H1 (cell line): ENCODE measurements around the gene TECPR2. TPM values are rescaled to one million over a fixed set of nuclear protein-coding genes. Genes with fewer than 3 reads are reported as not detected.

Source experiments
- CTCF ChIA-PET: fragments of 300-600 bp; sonication (Branson Sonifier 250); formaldehyde crosslinking; loops from one replicate; lab custom pipeline; 2021; ENCODE audit not compliant: partially characterized antibody; lab: Charles Lee
- POLR2A ChIA-PET: fragments of 300-600 bp; sonication (Branson Sonifier 250); formaldehyde crosslinking; loops from one replicate; lab custom pipeline; 2021; ENCODE audit warnings: inconsistent platforms; ENCODE audit not compliant: partially characterized antibody; lab: Charles Lee
- DNase-seq, 2 experiments: peaks; one replicate each; pipeline versions ENCODE4 v3.0.0 to v3.0.0-alpha.2; 2010 to 2022; ENCODE audit warnings: low spot score in 2 of 2, low read depth in 1 of 2, mixed read lengths in 1 of 2
- FAIRE-seq: peaks from 2 replicates; lab custom pipeline; 2011; peaks lifted over from hg19 to GRCh38; lab: Jason Lieb, UNC
- H2AFZ ChIP-seq: 2 replicates; pipeline ENCODE4 v1.8.1; 2012; ENCODE audit warnings: low read length, inconsistent platforms
- H2AK5ac ChIP-seq: 2 replicates; pipeline ENCODE4 v1.6.1; 2013; ENCODE audit warnings: low read depth, low read length
- H2BK120ac ChIP-seq: replicated peaks from 2 replicates; pipeline ENCODE3; 2013; ENCODE audit warnings: low read depth, low read length, inconsistent platforms
- H2BK12ac ChIP-seq: 2 replicates; pipeline ENCODE4 v1.6.1; 2013; ENCODE audit warnings: low read depth, low read length
- H2BK15ac ChIP-seq: 2 replicates; pipeline ENCODE4 v1.6.1; 2013; ENCODE audit warnings: low read length
- H2BK20ac ChIP-seq: 2 replicates; pipeline ENCODE4 v1.6.1; 2013; ENCODE audit warnings: low read length
- H2BK5ac ChIP-seq: 2 replicates; pipeline ENCODE4 v1.6.1; 2013; ENCODE audit warnings: low read depth, low read length
- H3K14ac ChIP-seq: 2 replicates; pipeline ENCODE4 v1.6.1; 2013; ENCODE audit warnings: inconsistent platforms; ENCODE audit not compliant: insufficient read length
- H3K18ac ChIP-seq: 2 replicates; pipeline ENCODE4 v1.6.1; 2013; ENCODE audit warnings: low read length; ENCODE audit errors: extremely low read depth
- H3K23ac ChIP-seq: 2 replicates; pipeline ENCODE4 v1.6.1; 2013; ENCODE audit warnings: inconsistent platforms; ENCODE audit not compliant: insufficient read length
- H3K23me2 ChIP-seq: 2 replicates; pipeline ENCODE4 v1.6.1; 2013; ENCODE audit warnings: low read depth, low read length
- H3K27ac ChIP-seq: 2 replicates; pipeline ENCODE4 v1.6.1; 2011; ENCODE audit warnings: low read depth, low read length, inconsistent platforms
- H3K27me3 ChIP-seq, 4 experiments: replicated peaks in 1 of 4; 1 replicate in 1 of 4; 2 replicates in 3 of 4; pipeline versions ENCODE4 v1.6.1 to v1.8.1; 2011 to 2013; ENCODE audit warnings: low read length in 3 of 4, mild to moderate bottlenecking in 3 of 4, inconsistent platforms in 2 of 4, mixed read lengths in 2 of 4, moderate library complexity in 1 of 4; ENCODE audit not compliant: control insufficient read depth in 3 of 4, insufficient read depth in 3 of 4; ENCODE audit errors: extremely low read depth in 1 of 4
- H3K36me3 ChIP-seq, 4 experiments: 2 replicates each; pipeline versions ENCODE4 v1.6.1 to v1.8.1; 2011 to 2013; ENCODE audit warnings: mild to moderate bottlenecking in 4 of 4, low read length in 3 of 4, moderate library complexity in 2 of 4, control low read depth in 1 of 4, inconsistent platforms in 1 of 4; ENCODE audit not compliant: insufficient read depth in 4 of 4, control insufficient read depth in 2 of 4
- H3K4ac ChIP-seq: replicated peaks from 2 replicates; pipeline ENCODE3; 2013; ENCODE audit warnings: low read length, low read depth, mixed read lengths, inconsistent platforms; ENCODE audit not compliant: insufficient read length
- H3K4me1 ChIP-seq, 4 experiments: replicated peaks in 1 of 4; 1 replicate in 1 of 4; 2 replicates in 3 of 4; pipeline versions ENCODE4 v1.6.1 to v1.8.1; 2011 to 2013; ENCODE audit warnings: low read length in 3 of 4, inconsistent platforms in 2 of 4, mixed read lengths in 1 of 4; ENCODE audit not compliant: insufficient read depth in 4 of 4, control insufficient read depth in 3 of 4
- H3K4me2 ChIP-seq, 2 experiments: 2 replicates each; pipeline versions ENCODE4 v1.6.1 to v1.8.1; 2011 to 2013; ENCODE audit warnings: low read depth in 2 of 2, low read length in 2 of 2, control low read depth in 1 of 2, inconsistent platforms in 1 of 2, mild to moderate bottlenecking in 1 of 2; ENCODE audit not compliant: insufficient read depth in 1 of 2
- H3K4me3 ChIP-seq, 4 experiments: fragments of 200-600, 300-600 bp in 1 of 4; sonication (generic), shearing (Covaris generic), sonication (Bioruptor Twin) in 1 of 4; 2 replicates each; pipeline versions ENCODE4 v1.5.1 to v1.8.1; 2011 to 2016; ENCODE audit warnings: low read length in 4 of 4, low read depth in 3 of 4, control low read depth in 2 of 4, inconsistent platforms in 2 of 4, mild to moderate bottlenecking in 2 of 4, mixed read lengths in 1 of 4, moderate library complexity in 1 of 4; ENCODE audit not compliant: insufficient read depth in 2 of 4; ENCODE audit errors: extremely low read depth in 1 of 4
- H3K56ac ChIP-seq: replicated peaks from 2 replicates; pipeline ENCODE3; 2013; ENCODE audit warnings: low read depth, mild to moderate bottlenecking, mixed read lengths, low read length, inconsistent platforms; ENCODE audit not compliant: insufficient read length
- H3K79me1 ChIP-seq: 2 replicates; pipeline ENCODE4 v1.6.1; 2013; ENCODE audit warnings: low read depth, low read length, control low read depth
- H3K79me2 ChIP-seq, 2 experiments: 2 replicates each; pipeline versions ENCODE4 v1.6.1 to v1.8.1; 2012 to 2013; ENCODE audit warnings: low read length in 2 of 2, mild to moderate bottlenecking in 2 of 2, inconsistent platforms in 1 of 2; ENCODE audit not compliant: insufficient read depth in 2 of 2, control insufficient read depth in 1 of 2
- H3K9ac ChIP-seq, 4 experiments: replicated peaks in 1 of 4; 1 replicate in 1 of 4; 2 replicates in 3 of 4; pipeline versions ENCODE4 v1.6.1 to v1.8.1; 2011 to 2013; ENCODE audit warnings: low read depth in 3 of 4, low read length in 3 of 4, control low read depth in 2 of 4, mild to moderate bottlenecking in 2 of 4, moderate library complexity in 2 of 4, inconsistent platforms in 1 of 4; ENCODE audit errors: extremely low read depth in 1 of 4
- H3K9me3 ChIP-seq, 2 experiments: 2 replicates each; pipeline versions ENCODE4 v1.6.1 to v1.8.1; 2012 to 2013; ENCODE audit warnings: mild to moderate bottlenecking in 2 of 2, moderate library complexity in 2 of 2, control low read depth in 1 of 2, inconsistent platforms in 1 of 2, low read depth in 1 of 2, low read length in 1 of 2, mixed read lengths in 1 of 2; ENCODE audit not compliant: insufficient read depth in 2 of 2
- H4K20me1 ChIP-seq, 2 experiments: replicated peaks in 1 of 2; 2 replicates each; pipeline versions ENCODE3 to v1.8.1; 2011 to 2013; ENCODE audit warnings: inconsistent platforms in 2 of 2, low read length in 2 of 2, mild to moderate bottlenecking in 1 of 2; ENCODE audit not compliant: insufficient read depth in 2 of 2, control insufficient read depth in 1 of 2
- H4K5ac ChIP-seq: 2 replicates; pipeline ENCODE4 v1.6.1; 2013; ENCODE audit warnings: low read length, low read depth, mixed read lengths, inconsistent platforms; ENCODE audit not compliant: insufficient read length
- H4K8ac ChIP-seq: 2 replicates; pipeline ENCODE4 v1.8.0; 2013; ENCODE audit warnings: mild to moderate bottlenecking, moderate library complexity, low read length, inconsistent platforms; ENCODE audit not compliant: insufficient read depth; ENCODE audit errors: extremely low read depth
- H4K91ac ChIP-seq: replicated peaks from 2 replicates; pipeline ENCODE3; 2013; ENCODE audit warnings: low read length, mixed read lengths, inconsistent platforms; ENCODE audit not compliant: insufficient read length
- BACH1 ChIP-seq: IDR thresholded peaks from 2 replicates; pipeline ENCODE4 v1.6.1; 2012; ENCODE audit warnings: low read length, improper control_type of control experiment
- WGBS, 2 experiments: shearing (Covaris generic) in 1 of 2; methylation state at CpG; one replicate each; pipeline versions ENCODE4 v1.1.6 to v1.1.7; 2013 to 2015; ENCODE audit warnings: low lambda C conversion rate in 2 of 2, mixed read lengths in 2 of 2, inconsistent platforms in 1 of 2, low coverage in 1 of 2, missing lambda C conversion rate in 1 of 2; ENCODE audit not compliant: insufficient replicate concordance in 2 of 2, insufficient coverage in 1 of 2, insufficient read length in 1 of 2; ENCODE audit errors: extremely low coverage in 1 of 2, missing lambda C conversion rate in 1 of 2; 5-methylcytosine and 5-hydroxymethylcytosine counted together
- polyA plus RNA-seq, 7 experiments: library from polyadenylated mRNA; depleted of rRNA in 3 of 7; stranded (reverse) in 5 of 7; unstranded in 2 of 7; fragments of >200 nt in 5 of 7; fragments of 200-250 nt in 2 of 7; gene quantifications; 1 replicate in 5 of 7; 2 replicates in 1 of 7; 4 replicates in 1 of 7; pipeline versions ENCODE4 v1.2.1 to v1.2.3, GENCODE V29; 2011 to 2013; ENCODE audit warnings: missing spikeins in 2 of 7, mixed read lengths in 2 of 7
- total RNA-seq: library from RNA; stranded (reverse); fragmentation: NEBNext Ultra II Directional; extraction: Animal tissue kit (Norgen Biotek cat#: 25700); gene quantifications from 2 replicates; pipeline ENCODE4 v1.2.1, GENCODE V29; 2021

Gene TECPR2
- total and polyA plus RNA-seq, 2 of the 8 experiments (the other 6 are each of a cell fraction or from before 2014, with no cell fraction given) = 6.8 to 19.4 TPM

DNA sequence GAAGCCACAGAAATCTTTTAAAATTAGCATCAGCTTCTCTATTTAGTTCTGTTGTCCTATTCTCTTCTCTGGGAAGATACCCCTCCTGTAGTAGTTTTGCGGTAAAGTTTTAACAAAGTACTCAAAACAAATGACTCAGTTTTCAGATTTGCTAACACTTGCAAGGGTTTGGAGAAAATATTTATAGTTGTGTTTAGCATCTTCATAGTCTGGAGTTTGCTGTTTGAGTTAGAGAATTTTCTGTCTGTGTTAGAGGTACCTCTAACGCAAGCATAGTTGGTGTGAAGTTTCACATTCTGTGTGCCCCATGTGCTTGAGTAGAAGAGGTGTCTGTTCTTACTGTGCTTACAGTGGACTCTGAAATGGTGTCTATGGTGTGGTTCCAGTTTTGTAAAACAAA, 110.8 kb downstream of the TECPR2 start:
- Histone ChIP-seq H2BK12ac (no peak overlapping the region), H3K27ac (no peak overlapping the region), H2AK5ac (no peak overlapping the region), H2BK120ac (no peak overlapping the region), H2AFZ (no peak overlapping the region), H3K23me2 (no peaks in the 10 kb centered on the region), H3K27me3 (no peaks in the 10 kb centered on the region), H3K9ac (no peak overlapping the region), H4K5ac (no peak overlapping the region), H4K91ac (no peak overlapping the region), H3K36me3 (no peaks in the 10 kb centered on the region), H2BK5ac (no peak overlapping the region), H3K56ac (no peak overlapping the region), H3K79me1 (no peaks in the 10 kb centered on the region), H4K8ac (no peak overlapping the region), H3K23ac (no peak overlapping the region), H2BK20ac (no peak overlapping the region), H4K20me1 (peaks cover 0 to 5% of the 10 kb centered on the region in 2 experiments), H3K4me2 (no peak overlapping the region), H3K4me3 (no peak overlapping the region), H3K18ac (no peak overlapping the region), H3K4me1 (no peaks in the 10 kb centered on the region), H3K79me2 (no peaks in the 10 kb centered on the region), H3K4ac (no peak overlapping the region), H3K14ac (no peak overlapping the region), H3K9me3 (no peaks in the 10 kb centered on the region), H2BK15ac (no peak overlapping the region)
- ChIA-PET CTCF (interaction anchor here (0.6 kb wide), 1 partner anchor 150 kb away, joined by 3 read pairs; no protein-coding TSS in a partner anchor), POLR2A (interaction anchor here (1.0 kb wide), 1 partner anchor 21 kb away, joined by 3 read pairs; no protein-coding TSS in a partner anchor)
- WGBS, 2 experiments = 94% methylated on average over 2 of the region's 2 CpGs; no CpG with 5 or more reads in 1 of the 2 experiments
- FAIRE-seq (no peak), DNase-seq (no peak)
- no peak for TF ChIP-seq BACH1
